ENCODE results near the gene RHEB.

The RHEB gene

GRCh38 chr7:151429560-151430331 is 89.9 kb downstream of the RHEB start:
- Histone ChIP-seq H3K79me2 (ENCODE audit: control insufficient read depth, insufficient read depth, low read length) (no peaks in the 10 kb centered on the region), H3K4me3 (ENCODE audit: low read length) (no peak overlapping the region), H2BK5ac (ENCODE audit: low read length) (no peak overlapping the region), H3K27me3 (ENCODE audit: insufficient read depth, low read length, poor library complexity) (no peaks in the 10 kb centered on the region), H2BK15ac (replicated peaks; ENCODE audit: low read depth) (no peak overlapping the region), H3K56ac (ENCODE audit: low read length) (no peak overlapping the region), H3K4ac (ENCODE audit: low read depth, low read length) (no peak overlapping the region), H3K9ac (ENCODE audit: low read length) (no peak overlapping the region), H4K8ac (ENCODE audit: low read depth, low read length) (no peak overlapping the region), H3K79me1 (ENCODE audit: low read length) (no peaks in the 10 kb centered on the region), H3K36me3 (ENCODE audit: control insufficient read depth, insufficient read depth, low read length) (no peaks in the 10 kb centered on the region), H4K5ac (ENCODE audit: low read length) (no peak overlapping the region), H3K18ac (ENCODE audit: low read length) (no peak overlapping the region), H2BK120ac (ENCODE audit: low read depth, low read length) (no peak overlapping the region), H3K23ac (ENCODE audit: low read length) (no peak overlapping the region), H2AK5ac (ENCODE audit: low read length) (no peak overlapping the region), H3K27ac (ENCODE audit: low read depth, low read length) (no peak overlapping the region), H3K4me1 (ENCODE audit: control insufficient read depth, low read depth, low read length) (peaks cover 13% of the 10 kb centered on the region), H3K4me2 (ENCODE audit: low read length) (no peak overlapping the region)
- WGBS (ENCODE audit: extremely low coverage, insufficient coverage, low lambda C conversion rate) = no CpG with 5 or more reads among the region's 10 CpGs
- no peak for DNase-seq

- H3K27me3 ChIP-seq (ENCODE audit: insufficient read depth, low read length, poor library complexity) = no peaks in the 10 kb centered on the region
- no peak overlapping the region for H3K9ac ChIP-seq (ENCODE audit: low read length)
- no peak overlapping the region for H3K18ac ChIP-seq (ENCODE audit: low read length)
- H3K23ac ChIP-seq (ENCODE audit: low read length) = no peak overlapping the region
- WGBS (ENCODE audit: extremely low coverage, insufficient coverage, low lambda C conversion rate) = no CpG with 5 or more reads among the region's 5 CpGs
- H3K79me2 ChIP-seq (ENCODE audit: control insufficient read depth, insufficient read depth, low read length) = no peaks in the 10 kb centered on the region
- peaks cover 13% of the 10 kb centered on the region for H3K4me1 ChIP-seq (ENCODE audit: control insufficient read depth, low read depth, low read length)
- H3K79me1 ChIP-seq (ENCODE audit: low read length) = no peaks in the 10 kb centered on the region
- no peak overlapping the region for H2BK15ac ChIP-seq (replicated peaks; ENCODE audit: low read depth)
- no peak overlapping the region for H3K4me2 ChIP-seq (ENCODE audit: low read length)
- H3K56ac ChIP-seq (ENCODE audit: low read length) = peak overlapping the region; percentile 68
- H2BK5ac ChIP-seq (ENCODE audit: low read length) = no peak overlapping the region
- no peak for DNase-seq
- H3K36me3 ChIP-seq (ENCODE audit: control insufficient read depth, insufficient read depth, low read length) = no peaks in the 10 kb centered on the region
- no peak overlapping the region for H4K8ac ChIP-seq (ENCODE audit: low read depth, low read length)
- H2AK5ac ChIP-seq (ENCODE audit: low read length) = peak overlapping the region; percentile 11
- H4K5ac ChIP-seq (ENCODE audit: low read length) = no peak overlapping the region
- H3K4me3 ChIP-seq (ENCODE audit: low read length) = no peak overlapping the region
- peak overlapping the region; percentile 10 for H3K27ac ChIP-seq (ENCODE audit: low read depth, low read length)
- no peak overlapping the region for H2BK120ac ChIP-seq (ENCODE audit: low read depth, low read length)
- no peak overlapping the region for H3K4ac ChIP-seq (ENCODE audit: low read depth, low read length)
Measured at GRCh38 chr7:151429237-151429559, 90.5 kb downstream of the RHEB start.

GRCh38 chr7:151428378-151429236 is 91.1 kb downstream of the RHEB start:
- Histone ChIP-seq H3K27ac (ENCODE audit: low read depth, low read length) (peak overlapping the region; percentile 58), H4K5ac (ENCODE audit: low read length) (no peak overlapping the region), H3K79me2 (ENCODE audit: control insufficient read depth, insufficient read depth, low read length) (no peaks in the 10 kb centered on the region), H2BK5ac (ENCODE audit: low read length) (no peak overlapping the region), H2BK120ac (ENCODE audit: low read depth, low read length) (no peak overlapping the region), H3K9ac (ENCODE audit: low read length) (no peak overlapping the region), H3K27me3 (ENCODE audit: insufficient read depth, low read length, poor library complexity) (no peaks in the 10 kb centered on the region), H3K4ac (ENCODE audit: low read depth, low read length) (no peak overlapping the region), H2BK15ac (replicated peaks; ENCODE audit: low read depth) (no peak overlapping the region), H4K8ac (ENCODE audit: low read depth, low read length) (no peak overlapping the region), H3K36me3 (ENCODE audit: control insufficient read depth, insufficient read depth, low read length) (no peaks in the 10 kb centered on the region), H3K23ac (ENCODE audit: low read length) (no peak overlapping the region), H3K4me1 (ENCODE audit: control insufficient read depth, low read depth, low read length) (peaks cover 13% of the 10 kb centered on the region), H3K4me3 (ENCODE audit: low read length) (no peak overlapping the region), H3K4me2 (ENCODE audit: low read length) (no peak overlapping the region), H2AK5ac (ENCODE audit: low read length) (no peak overlapping the region), H3K56ac (ENCODE audit: low read length) (peak overlapping the region; percentile 68), H3K18ac (ENCODE audit: low read length) (no peak overlapping the region), H3K79me1 (ENCODE audit: low read length) (no peaks in the 10 kb centered on the region)
- DNase-seq = peak; percentile 80
- no CpG with 5 or more reads among the region's 13 CpGs for WGBS (ENCODE audit: extremely low coverage, insufficient coverage, low lambda C conversion rate)

GRCh38 chr7:151427705-151428377 is 91.9 kb downstream of the RHEB start:
- Histone ChIP-seq H3K79me2 (ENCODE audit: control insufficient read depth, insufficient read depth, low read length) (no peaks in the 10 kb centered on the region), H3K4ac (ENCODE audit: low read depth, low read length) (no peak overlapping the region), H2BK5ac (ENCODE audit: low read length) (no peak overlapping the region), H3K4me3 (ENCODE audit: low read length) (no peak overlapping the region), H2AK5ac (ENCODE audit: low read length) (no peak overlapping the region), H3K4me2 (ENCODE audit: low read length) (no peak overlapping the region), H3K36me3 (ENCODE audit: control insufficient read depth, insufficient read depth, low read length) (no peaks in the 10 kb centered on the region), H3K23ac (ENCODE audit: low read length) (no peak overlapping the region), H3K27ac (ENCODE audit: low read depth, low read length) (peak overlapping the region; percentile 58), H2BK120ac (ENCODE audit: low read depth, low read length) (no peak overlapping the region), H4K5ac (ENCODE audit: low read length) (no peak overlapping the region), H3K56ac (ENCODE audit: low read length) (peak overlapping the region; percentile 68), H3K18ac (ENCODE audit: low read length) (no peak overlapping the region), H2BK15ac (replicated peaks; ENCODE audit: low read depth) (no peak overlapping the region), H4K8ac (ENCODE audit: low read depth, low read length) (no peak overlapping the region), H3K4me1 (ENCODE audit: control insufficient read depth, low read depth, low read length) (peaks cover 13% of the 10 kb centered on the region), H3K79me1 (ENCODE audit: low read length) (no peaks in the 10 kb centered on the region), H3K27me3 (ENCODE audit: insufficient read depth, low read length, poor library complexity) (no peaks in the 10 kb centered on the region), H3K9ac (ENCODE audit: low read length) (no peak overlapping the region)
- no peak for DNase-seq
- WGBS (ENCODE audit: extremely low coverage, insufficient coverage, low lambda C conversion rate) = no CpG with 5 or more reads among the region's 10 CpGs

GRCh38 chr7:151426904-151427704 is 92.6 kb downstream of the RHEB start:
- Histone ChIP-seq H2BK15ac (replicated peaks; ENCODE audit: low read depth) (no peak overlapping the region), H4K8ac (ENCODE audit: low read depth, low read length) (no peak overlapping the region)

More at GRCh38 chr7:151426904-151427704, 92.6 kb downstream of the RHEB start:
- H3K4ac ChIP-seq (ENCODE audit: low read depth, low read length) = no peak overlapping the region
- H3K79me1 ChIP-seq (ENCODE audit: low read length) = no peaks in the 10 kb centered on the region
- no peaks in the 10 kb centered on the region for H3K79me2 ChIP-seq (ENCODE audit: control insufficient read depth, insufficient read depth, low read length)
- H2BK5ac ChIP-seq (ENCODE audit: low read length) = no peak overlapping the region
- no peak overlapping the region for H3K18ac ChIP-seq (ENCODE audit: low read length)
- no peak overlapping the region for H3K23ac ChIP-seq (ENCODE audit: low read length)
- no peak overlapping the region for H4K5ac ChIP-seq (ENCODE audit: low read length)
- H3K27ac ChIP-seq (ENCODE audit: low read depth, low read length) = no peak overlapping the region
- no peak overlapping the region for H3K4me2 ChIP-seq (ENCODE audit: low read length)
- no peaks in the 10 kb centered on the region for H3K36me3 ChIP-seq (ENCODE audit: control insufficient read depth, insufficient read depth, low read length)
- no peaks in the 10 kb centered on the region for H3K27me3 ChIP-seq (ENCODE audit: insufficient read depth, low read length, poor library complexity)
- H3K9ac ChIP-seq (ENCODE audit: low read length) = no peak overlapping the region
- no peak overlapping the region for H3K4me3 ChIP-seq (ENCODE audit: low read length)
- peaks cover 13% of the 10 kb centered on the region for H3K4me1 ChIP-seq (ENCODE audit: control insufficient read depth, low read depth, low read length)
- no peak overlapping the region for H2AK5ac ChIP-seq (ENCODE audit: low read length)
- no peak for DNase-seq
- H3K56ac ChIP-seq (ENCODE audit: low read length) = no peak overlapping the region
- no peak overlapping the region for H2BK120ac ChIP-seq (ENCODE audit: low read depth, low read length)
- WGBS (ENCODE audit: extremely low coverage, insufficient coverage, low lambda C conversion rate) = no CpG with 5 or more reads among the region's 23 CpGs
